ENCODE results near the gene PRDM16. TPM values are rescaled to one million over a fixed set of nuclear protein-coding genes. Genes with fewer than 3 reads are reported as not detected.

PRDM16 gene
- total and polyA plus RNA-seq, 2 of the 13 experiments (the other 11 are each of a cell fraction or from before 2014, with no cell fraction given): 0.15 to 0.81 TPM

DNA sequence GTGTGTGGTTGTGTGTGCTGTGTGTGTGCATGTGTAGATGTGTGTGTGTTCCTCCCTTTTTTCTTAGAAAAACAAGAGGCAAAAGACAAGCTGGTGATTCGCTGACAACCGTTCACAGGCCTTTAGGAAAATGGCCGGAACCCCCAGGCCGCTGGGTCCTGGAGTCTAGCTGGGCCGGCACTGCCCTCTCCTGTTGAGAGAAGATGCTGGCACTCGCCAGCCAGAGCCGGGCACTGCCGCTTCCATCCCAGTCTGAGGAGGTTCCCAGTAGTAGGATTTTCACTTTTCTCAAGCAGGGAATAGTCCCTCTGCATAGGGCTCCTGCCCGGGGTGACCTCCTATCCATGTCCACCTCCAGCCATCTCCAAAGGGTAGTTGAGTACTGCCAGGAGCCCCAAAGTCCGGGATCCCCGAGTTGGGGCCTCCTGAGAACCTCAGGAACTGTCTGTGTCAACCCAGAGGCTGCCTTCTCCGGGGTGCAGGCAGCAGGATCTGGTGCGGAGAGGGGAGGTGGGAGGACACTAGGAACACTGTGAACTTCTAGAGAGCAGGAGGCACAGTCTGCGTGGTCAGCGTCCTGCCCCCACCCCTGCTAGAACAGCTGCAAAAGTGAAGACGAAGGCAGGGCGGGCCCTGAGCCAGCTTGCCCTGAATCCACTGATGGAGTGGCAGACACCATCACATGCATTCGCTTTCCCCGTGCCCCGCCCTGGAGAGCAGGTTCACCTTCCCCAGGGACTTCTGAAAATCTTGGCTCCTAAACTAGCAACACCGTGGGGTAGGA lies 341.3 kb downstream of the PRDM16 start (continued):
- TF ChIP-seq ZBTB2 (CRISPR knock-in tag; IDR thresholded peaks at IDR 0.05; ENCODE audit: low read depth) (no peak), POLR2A (IDR thresholded peaks at IDR 0.05; ENCODE audit: insufficient read depth in 1 of 2, low read depth in 2 of 2, low read length in 2 of 2) (no peak), SMC3 (IDR thresholded peaks at IDR 0.05; ENCODE audit: low read length) (peak; percentile 77), ZNF589 (CRISPR knock-in tag; conservative IDR thresholded peaks at IDR 0.05) (no peak), IRF2 (CRISPR knock-in tag; IDR thresholded peaks at IDR 0.05) (no peak), SP1 (IDR thresholded peaks at IDR 0.05) (no peak), SP1 (CRISPR knock-in tag; IDR thresholded peaks at IDR 0.05) (no peak), ZNF747 (CRISPR knock-in tag; IDR thresholded peaks at IDR 0.05; ENCODE audit: borderline replicate concordance) (no peak), ETV5 (CRISPR knock-in tag; IDR thresholded peaks at IDR 0.05; ENCODE audit: borderline replicate concordance) (no peak; the same call in 1 of the 2 replicates), RCOR2 (CRISPR knock-in tag; IDR thresholded peaks at IDR 0.05) (no peak), PATZ1 (CRISPR knock-in tag; IDR thresholded peaks at IDR 0.05) (0 out of 2 replicates have a peak, but pooled peaks have one; percentile 31), GTF2F1 (IDR thresholded peaks at IDR 0.05; ENCODE audit: low read length) (no peak)
- TF ChIP-seq, protein P1, sequence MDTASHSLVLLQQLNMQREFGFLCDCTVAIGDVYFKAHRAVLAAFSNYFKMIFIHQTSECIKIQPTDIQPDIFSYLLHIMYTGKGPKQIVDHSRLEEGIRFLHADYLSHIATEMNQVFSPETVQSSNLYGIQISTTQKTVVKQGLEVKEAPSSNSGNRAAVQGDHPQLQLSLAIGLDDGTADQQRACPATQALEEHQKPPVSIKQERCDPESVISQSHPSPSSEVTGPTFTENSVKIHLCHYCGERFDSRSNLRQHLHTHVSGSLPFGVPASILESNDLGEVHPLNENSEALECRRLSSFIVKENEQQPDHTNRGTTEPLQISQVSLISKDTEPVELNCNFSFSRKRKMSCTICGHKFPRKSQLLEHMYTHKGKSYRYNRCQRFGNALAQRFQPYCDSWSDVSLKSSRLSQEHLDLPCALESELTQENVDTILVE (CRISPR knock-in tag; IDR thresholded peaks at IDR 0.05): no peak
